NT2/D1 (cell line): ENCODE data around the gene GPATCH2.

Source experiments
- SUZ12 ChIP-seq: IDR thresholded peaks from 2 replicates; pipeline ENCODE4 v1.6.1; 2011; ENCODE audit not compliant: insufficient read length, insufficient read depth; ENCODE audit errors: extremely low read depth
- YY1 ChIP-seq: IDR thresholded peaks from 2 replicates; pipeline ENCODE4 v1.6.1; 2011; ENCODE audit not compliant: insufficient read length, insufficient read depth
- ZNF274 ChIP-seq: IDR thresholded peaks from 2 replicates; pipeline ENCODE4 v1.6.1; 2011; ENCODE audit warnings: mild to moderate bottlenecking, low read depth, low read length

- no peak for TF ChIP-seq YY1
- no peak for TF ChIP-seq SUZ12
- TF ChIP-seq ZNF274 = no peak
Measured at GRCh38 chr1:217431395-217431794, 199.5 kb downstream of the GPATCH2 start.
